ENCODE results near the gene LATS2.

DNA sequence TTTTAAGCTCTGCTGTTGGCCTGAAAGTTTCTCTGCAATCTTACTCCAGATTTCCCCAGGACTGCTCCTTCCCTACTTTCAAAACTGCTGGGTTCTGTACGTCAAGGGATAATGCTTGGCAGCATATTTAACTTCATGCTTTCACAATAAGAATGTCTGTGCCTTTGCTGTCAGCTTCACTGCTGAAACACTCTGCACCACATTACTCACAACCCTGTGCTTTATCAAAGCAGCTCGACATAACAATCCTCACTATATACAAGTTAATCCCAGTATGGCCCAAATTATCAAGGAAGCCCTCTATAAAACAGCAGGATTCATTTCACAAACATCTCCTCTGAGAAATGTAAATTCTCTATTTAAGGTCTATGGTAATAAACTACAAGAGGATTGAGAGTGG, 17.5 kb downstream of the LATS2 start:
- TF ChIP-seq, protein P1, sequence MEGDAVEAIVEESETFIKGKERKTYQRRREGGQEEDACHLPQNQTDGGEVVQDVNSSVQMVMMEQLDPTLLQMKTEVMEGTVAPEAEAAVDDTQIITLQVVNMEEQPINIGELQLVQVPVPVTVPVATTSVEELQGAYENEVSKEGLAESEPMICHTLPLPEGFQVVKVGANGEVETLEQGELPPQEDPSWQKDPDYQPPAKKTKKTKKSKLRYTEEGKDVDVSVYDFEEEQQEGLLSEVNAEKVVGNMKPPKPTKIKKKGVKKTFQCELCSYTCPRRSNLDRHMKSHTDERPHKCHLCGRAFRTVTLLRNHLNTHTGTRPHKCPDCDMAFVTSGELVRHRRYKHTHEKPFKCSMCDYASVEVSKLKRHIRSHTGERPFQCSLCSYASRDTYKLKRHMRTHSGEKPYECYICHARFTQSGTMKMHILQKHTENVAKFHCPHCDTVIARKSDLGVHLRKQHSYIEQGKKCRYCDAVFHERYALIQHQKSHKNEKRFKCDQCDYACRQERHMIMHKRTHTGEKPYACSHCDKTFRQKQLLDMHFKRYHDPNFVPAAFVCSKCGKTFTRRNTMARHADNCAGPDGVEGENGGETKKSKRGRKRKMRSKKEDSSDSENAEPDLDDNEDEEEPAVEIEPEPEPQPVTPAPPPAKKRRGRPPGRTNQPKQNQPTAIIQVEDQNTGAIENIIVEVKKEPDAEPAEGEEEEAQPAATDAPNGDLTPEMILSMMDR (IDR thresholded peaks at IDR 0.05 in 8 of 11, conservative IDR thresholded peaks at IDR 0.05 in 3 of 11) = no peak
- no peak for TF ChIP-seq POLR2AphosphoS5 (IDR thresholded peaks at IDR 0.05)
- no peak for TF ChIP-seq POLR2A (IDR thresholded peaks at IDR 0.05)
